GM10847 (cell line): ENCODE results near the gene GNA14.

Source experiments
- POLR2A ChIP-seq: IDR thresholded peaks from 2 replicates; pipeline ENCODE4 v1.6.1; 2011; ENCODE audit not compliant: insufficient read length; ENCODE audit errors: extremely low read depth

Gene GNA14

DNA sequence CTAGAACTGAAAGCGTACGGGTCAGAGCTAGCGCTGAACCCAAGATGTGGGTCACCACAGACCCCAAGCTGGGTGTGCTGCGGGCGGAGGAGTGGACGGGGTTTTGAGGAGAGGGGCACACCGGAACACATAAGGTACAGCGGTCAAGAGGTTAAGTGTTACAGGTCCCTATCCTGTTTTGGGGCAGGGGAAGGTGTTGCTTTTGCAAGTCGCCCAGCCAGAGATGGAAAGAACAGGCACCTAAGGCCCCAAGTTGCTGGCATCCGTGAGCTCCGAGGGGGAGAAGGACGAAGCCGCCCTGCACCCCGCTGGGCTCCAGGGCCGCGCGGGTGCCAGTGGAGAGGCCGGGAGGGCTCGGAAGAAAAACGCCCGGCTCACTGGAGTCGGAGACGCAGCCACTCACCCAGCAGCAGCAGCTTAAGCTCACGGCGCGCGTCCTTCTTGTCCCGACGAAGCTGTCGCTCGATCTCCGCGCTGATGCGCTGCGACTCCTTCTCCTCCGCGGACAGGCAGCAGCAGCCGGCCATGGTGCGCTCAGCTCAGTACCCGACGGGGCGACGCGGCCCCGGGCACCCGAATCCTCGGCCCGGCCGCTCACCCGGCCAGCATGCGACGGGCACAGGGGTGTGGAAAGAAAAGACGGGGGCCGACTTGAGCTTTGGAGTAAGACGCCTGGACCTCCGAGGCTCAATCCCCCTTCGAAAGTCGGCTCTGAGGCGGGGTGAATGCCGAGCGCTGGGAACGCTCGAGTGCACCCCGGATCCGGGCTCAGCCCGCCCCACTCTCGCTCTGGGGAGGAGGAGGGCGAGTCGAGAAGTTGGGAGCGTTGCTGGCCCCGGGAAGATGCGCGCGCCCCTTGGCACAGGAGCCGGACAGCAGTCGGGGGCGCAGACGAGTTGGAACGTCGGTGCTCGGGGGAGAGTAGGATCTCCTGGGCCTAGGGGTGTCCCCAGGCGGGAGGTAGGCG, 572 bp downstream of the GNA14 start:
- TF ChIP-seq POLR2A = no peak

DNA sequence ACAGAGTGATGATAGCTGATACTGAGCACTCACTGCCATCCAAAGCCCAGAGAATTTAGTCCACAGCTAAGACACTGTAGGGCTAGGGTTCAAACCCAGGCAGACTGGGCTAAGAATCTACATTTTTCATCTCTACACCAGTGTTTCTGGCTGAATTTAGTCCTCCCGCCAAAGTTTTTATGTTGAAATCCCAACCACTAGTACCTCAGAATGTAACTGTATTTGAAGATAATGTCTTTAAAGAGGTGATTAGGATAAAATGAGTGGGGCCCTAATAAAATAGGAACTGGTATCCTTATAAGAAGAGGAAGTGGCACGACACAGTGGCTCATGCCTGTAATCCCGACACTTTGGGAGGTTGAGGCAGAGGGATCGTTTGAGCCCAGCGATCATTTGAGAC, 4.3 kb downstream of the GNA14 start:
- no peak for TF ChIP-seq POLR2A

DNA sequence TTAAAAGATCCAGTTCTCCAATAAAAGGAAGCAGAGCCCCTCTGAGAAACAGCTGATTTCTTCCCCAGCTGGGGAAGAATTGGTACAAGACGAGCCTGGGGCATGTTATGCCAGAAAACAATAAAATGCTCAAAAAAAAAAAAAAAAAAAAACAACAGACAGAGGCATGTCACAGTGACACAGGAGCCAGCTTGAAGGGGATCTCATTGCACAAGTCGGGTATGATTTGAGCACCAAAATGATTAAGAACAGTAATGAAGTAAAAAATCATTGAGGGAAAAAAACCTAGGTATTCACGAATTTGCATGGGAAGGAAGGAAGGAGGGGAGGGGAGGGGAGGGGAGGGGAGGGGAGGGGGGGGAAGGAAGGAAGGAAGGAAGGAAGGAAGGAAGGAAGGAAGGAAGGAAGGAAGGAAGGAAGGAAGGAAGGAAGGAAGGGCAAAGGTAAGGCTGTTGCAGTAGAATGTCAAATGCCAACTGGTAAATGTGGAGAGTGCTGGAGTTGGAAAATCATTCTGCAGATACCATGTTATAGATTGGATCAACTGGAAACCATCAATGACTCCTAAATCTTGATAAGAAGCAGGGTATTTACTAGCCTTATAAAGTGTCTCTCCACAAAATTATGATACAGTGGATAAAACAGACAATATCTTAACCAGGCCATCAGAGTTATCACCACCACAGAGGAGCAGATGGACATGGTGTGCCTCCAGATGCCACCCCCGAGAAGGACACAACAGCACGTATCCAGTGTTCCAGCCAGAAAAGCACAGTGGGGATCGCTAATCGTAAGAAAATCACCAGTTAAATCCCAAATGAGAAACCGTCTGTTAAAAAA, 7.2 kb downstream of the GNA14 start:
- TF ChIP-seq POLR2A = no peak

DNA sequence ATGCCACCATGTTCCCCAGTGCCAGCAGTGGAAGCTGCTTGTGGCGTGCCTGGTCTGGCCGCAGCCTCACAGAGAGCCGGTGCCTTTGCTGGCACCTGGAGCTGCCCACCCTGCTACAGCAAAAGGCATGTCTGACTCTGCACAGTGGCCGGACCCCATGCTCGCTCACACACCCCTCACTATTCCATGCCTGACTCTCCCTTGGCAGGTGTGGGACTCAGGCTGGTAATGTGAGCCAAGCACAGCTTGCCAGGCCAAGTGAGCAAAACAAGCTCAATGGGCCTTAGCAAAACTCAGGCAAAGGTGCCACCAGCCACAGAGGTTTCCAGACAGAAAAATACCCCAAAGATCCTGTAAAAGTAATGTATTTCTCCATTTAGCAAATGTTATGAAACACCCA, 15.5 kb downstream of the GNA14 start:
- no peak for TF ChIP-seq POLR2A

DNA sequence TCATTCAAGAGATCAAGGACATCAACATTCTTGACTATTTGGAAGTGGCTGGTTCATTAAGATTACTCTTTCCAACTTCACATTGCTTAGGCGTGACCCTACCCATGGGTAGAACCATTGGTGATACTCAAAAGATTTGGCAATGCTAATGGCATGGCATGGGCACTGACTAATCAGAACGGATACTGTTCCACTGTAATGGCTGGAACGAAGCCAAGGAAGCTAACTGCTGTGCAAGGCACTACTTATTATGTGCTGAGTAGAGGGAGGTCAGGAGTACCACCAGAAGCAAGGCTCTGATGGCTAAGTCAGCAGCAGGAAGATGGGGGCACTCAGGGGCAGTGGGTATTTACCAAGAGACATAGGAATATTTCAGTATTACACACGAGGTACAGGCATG, 31.9 kb downstream of the GNA14 start:
- TF ChIP-seq POLR2A = no peak

DNA sequence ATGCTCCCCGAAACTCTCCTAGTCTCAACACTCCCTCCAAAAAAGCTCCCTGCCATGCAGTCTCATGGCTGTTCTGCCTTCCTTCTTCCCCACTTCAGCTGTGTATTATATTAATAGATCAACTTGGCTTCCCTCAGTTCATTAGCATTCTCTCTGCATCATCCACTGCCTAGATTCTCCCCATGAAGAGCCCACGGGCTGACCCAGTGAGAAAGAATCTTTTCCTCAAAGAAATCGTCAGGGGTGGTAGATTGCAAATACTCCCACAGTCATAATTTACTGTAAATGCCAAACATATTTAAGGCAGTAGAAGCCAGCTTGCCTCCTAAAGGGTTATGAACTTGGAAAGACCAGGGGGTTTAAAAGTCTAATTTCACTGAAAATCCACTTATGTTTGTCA, 33.5 kb downstream of the GNA14 start:
- no peak for TF ChIP-seq POLR2A

DNA sequence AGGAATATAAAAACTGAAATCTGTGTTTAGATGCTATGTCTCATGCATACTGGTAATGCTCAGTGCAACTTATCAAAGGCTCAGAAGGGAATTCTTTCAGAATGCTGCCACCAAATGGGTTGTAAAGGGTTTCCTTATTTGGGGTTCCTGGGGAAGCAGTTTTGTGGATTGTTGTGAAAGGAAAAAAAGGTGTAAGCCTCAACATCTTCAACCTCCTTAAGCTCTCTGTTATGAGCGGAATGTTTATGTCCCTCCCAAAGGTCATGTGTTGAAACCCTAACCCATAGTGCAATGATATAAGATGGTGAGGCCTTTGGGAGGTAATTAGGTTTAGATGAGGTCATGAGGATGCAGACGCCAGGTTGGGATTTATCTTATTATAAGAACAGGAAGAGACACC, 41.6 kb downstream of the GNA14 start:
- no peak for TF ChIP-seq POLR2A

DNA sequence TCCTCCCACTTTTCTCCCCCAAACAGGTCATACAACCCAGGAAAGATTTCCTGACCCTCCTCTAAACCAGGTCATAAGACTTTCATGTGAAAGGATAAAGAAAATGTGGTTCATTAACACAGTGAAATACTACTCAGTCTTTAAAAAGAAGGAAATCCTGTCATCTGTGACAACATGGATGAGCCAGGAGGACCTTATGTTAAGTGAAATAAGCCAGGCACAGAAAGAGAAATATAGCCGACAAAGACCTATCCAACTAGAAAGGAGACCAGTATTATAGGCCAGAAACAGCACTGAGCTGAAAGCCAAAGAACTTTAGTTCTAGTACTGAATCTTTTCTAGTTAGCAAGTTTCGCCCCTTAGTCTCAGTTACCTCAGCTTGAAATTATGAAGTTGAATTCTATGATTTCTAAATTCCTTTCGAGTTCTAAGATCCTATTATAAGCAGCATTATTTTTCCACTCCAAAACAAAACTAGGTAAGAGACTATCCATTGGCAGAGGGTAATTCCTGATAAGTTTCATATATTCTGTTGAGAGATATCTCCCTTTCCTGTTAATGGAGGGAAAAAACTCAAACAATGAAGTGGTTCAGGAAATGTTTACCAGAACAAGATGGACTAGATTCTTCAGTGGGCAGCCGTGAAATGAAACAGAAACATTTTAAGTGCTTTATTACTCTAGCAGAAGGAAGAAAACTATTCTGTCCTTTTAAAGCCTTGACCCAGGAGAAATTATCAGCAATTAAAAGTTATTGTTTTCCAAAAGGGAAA, 42.5 kb downstream of the GNA14 start:
- no peak for TF ChIP-seq POLR2A

DNA sequence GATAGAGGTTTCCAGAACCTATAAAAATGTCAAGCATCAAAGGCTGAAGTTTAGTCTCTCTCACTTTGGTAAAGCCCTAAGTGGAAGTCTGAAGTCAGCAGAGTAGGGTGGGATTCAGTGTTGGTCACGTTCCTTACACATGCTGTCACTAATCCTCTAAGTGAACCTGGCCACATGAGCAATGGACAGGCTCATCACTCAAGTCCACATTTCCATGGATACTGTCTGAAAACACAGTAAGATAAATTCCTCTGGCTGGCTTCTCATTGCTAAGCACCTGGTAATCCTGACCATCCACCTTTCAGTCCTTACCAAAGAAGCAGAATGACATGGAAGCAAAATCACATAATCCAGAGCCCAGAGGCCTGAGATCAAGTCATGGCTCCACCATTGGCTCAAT, 43.8 kb downstream of the GNA14 start:
- TF ChIP-seq POLR2A = no peak

DNA sequence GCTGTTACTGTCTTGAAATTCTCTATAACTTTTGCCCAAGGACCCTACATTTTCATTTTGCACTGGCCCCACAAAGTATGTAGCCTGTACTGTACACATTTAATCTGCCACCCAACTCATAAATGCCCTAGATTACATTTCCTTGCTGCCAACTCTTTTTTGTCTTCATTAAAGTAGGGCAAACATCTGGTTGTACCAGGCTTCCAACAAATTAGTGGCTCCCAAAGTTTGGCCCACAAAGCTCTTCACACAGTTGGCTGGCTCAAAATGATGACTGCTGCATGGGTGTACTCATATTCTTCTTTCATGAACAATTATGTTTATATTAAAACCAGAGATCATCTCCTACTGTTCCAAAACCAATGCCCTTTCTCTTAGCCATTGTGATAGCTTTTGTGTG, 45.3 kb downstream of the GNA14 start:
- TF ChIP-seq POLR2A = no peak

DNA sequence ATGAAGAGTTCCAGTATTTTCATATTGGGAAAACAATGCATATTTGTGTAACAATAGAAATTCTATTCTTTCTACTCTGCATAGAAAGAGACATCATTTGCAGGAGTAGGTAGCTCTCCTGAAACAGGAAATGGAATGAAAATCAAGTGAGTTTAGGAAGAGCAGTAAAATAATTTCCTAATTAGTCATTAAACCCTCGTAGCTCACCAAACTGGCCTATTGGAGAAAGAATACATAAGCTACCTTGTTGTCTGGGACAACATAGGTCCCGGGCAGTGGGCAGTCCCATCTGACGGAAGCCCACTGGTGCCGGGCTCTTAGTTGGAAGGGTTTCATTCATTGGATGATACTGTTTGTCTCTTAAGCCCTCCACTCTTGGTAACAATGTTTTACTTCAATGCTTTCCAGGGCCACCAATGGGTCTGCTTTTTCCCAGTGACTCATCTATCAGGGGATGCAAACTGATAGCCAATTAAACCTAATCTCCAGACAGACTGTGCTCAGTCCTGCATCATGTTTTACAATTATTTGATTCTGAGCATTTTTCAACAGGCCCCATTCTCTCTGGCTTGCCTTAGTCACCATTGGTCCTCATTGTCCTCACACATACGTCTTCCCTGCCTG, 46.5 kb downstream of the GNA14 start:
- no peak for TF ChIP-seq POLR2A

DNA sequence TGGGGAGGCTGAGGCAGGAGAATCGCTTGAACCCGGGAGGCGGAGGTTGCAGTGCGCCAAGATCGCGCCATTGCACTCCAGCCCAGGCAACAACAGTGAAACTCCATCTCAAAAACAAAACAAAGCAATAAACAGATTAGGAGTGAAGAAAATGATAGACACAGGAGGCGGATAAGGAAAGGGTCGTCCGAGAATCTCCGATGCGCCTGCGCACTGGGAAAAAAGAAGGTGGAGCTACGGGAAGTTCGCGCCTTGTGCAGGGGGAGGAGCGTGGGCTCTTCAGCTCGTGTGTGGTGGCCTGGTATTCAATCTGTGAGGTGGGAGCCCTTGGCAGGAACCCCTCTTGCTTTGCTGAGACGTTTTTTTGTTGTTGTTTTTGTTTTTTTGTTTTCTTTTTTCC, 47.3 kb downstream of the GNA14 start:
- no peak for TF ChIP-seq POLR2A

DNA sequence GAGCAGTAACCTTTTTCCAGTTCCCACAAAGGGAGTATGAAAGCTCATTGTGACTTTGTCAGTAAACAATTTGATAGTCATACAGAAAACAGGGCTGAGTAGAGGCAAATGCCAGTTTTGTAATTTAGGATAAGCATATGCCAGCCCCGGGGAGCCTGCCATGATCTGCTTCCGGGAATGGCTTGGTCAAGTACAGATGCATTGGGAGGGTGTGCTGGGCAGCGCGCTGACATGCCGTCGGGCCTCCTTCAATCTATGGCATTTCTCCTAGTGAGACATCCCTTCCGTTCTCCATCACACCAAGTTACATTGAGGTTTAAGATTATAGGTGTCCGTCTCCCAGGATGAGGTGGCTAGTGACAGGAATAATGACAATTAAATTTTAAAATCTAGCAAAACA, 48.6 kb downstream of the GNA14 start:
- no peak for TF ChIP-seq POLR2A

DNA sequence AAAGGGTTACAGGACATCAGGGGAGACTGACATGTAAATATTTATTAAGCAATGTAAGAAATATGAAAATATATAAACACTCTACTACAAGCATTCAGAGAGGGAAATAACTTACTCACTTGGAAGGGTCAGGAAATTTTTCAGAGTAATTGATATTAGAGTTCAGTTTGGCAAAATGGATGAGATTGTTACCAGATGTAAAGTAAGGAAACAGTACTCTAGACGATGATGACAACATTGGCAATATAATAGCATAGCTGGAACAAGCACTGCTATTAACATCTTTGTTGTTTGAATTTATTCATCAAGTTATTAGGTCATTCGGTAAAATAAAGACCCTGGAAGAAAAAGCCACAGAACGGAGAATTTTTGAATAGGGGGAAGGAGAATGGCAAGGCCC, 49.1 kb downstream of the GNA14 start:
- no peak for TF ChIP-seq POLR2A

DNA sequence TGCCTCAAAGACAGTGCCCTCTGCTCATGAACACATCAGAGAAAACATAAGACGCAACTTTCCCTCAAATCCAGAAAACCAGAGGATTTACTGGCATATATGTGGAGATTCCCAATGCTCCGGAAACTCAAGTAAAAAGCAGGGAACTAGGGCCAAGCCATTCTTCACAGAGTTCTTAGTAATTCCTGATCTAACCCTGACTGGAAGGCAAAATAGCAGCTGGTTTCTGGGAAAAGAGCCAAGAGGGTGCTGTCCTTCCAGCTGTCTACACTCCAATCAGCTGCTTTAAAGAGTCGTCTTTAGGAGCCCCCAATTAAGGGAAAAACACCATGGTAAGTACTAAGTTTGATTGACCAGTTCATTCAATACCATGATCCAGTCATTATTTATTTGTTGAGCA, 49.6 kb downstream of the GNA14 start:
- no peak for TF ChIP-seq POLR2A
